HepG2 (cell line): ENCODE data around the gene ZNF629. TPM values are rescaled to one million over a fixed set of nuclear protein-coding genes. Genes with fewer than 3 reads are reported as not detected.

Source experiments
- BRCA1 ChIP-seq: sonication (generic); formaldehyde crosslinking; IDR thresholded peaks from 2 replicates; pipeline ENCODE4 v1.4.0; 2020; ENCODE audit warnings: missing genetic modification reagents
- CEBPG ChIP-seq: IDR thresholded peaks from 2 replicates; pipeline ENCODE4 v1.6.1; 2016
- ELF3 ChIP-seq: IDR thresholded peaks from 2 replicates; pipeline ENCODE4 v1.6.1; 2016; ENCODE audit warnings: missing genetic modification reagents, missing compliant biosample characterization
- FOXK2 ChIP-seq: fragments of 450-650 bp; IDR thresholded peaks from 2 replicates; pipeline ENCODE4 v1.6.1; 2016
- FOXO1 ChIP-seq: sonication (generic); formaldehyde crosslinking; IDR thresholded peaks from 2 replicates; pipeline ENCODE4 v1.4.0; 2020; ENCODE audit warnings: missing genetic modification reagents
- NFAT5 ChIP-seq: sonication (generic); formaldehyde crosslinking; IDR thresholded peaks from 2 replicates; pipeline ENCODE4 v1.4.0; 2020; ENCODE audit warnings: missing genetic modification reagents
- NFATC3 ChIP-seq: sonication (generic); formaldehyde crosslinking; IDR thresholded peaks from 2 replicates; pipeline ENCODE4 v1.5.1; 2020; ENCODE audit warnings: mild to moderate bottlenecking, missing genetic modification reagents
- NRL ChIP-seq: sonication (generic); formaldehyde crosslinking; IDR thresholded peaks from 2 replicates; pipeline ENCODE4 v1.5.0; 2020; ENCODE audit warnings: missing genetic modification reagents, mild to moderate bottlenecking, moderate library complexity, borderline replicate concordance
- PHF8 ChIP-seq: sonication (generic); formaldehyde crosslinking; IDR thresholded peaks from 2 replicates; pipeline ENCODE4 v1.5.0; 2020; ENCODE audit warnings: missing genetic modification reagents
- PITX1 ChIP-seq: sonication (generic); formaldehyde crosslinking; IDR thresholded peaks from 2 replicates; pipeline ENCODE4 v1.5.1; 2020; ENCODE audit warnings: mild to moderate bottlenecking, missing genetic modification reagents
- RNF2 ChIP-seq: fragments of 450-650 bp; conservative IDR thresholded peaks from 2 replicates; pipeline ENCODE4 v1.6.1; 2016; ENCODE audit warnings: low read depth
- SETDB1 ChIP-seq: sonication (generic); formaldehyde crosslinking; IDR thresholded peaks from 2 replicates; pipeline ENCODE4 v1.5.1; 2020; ENCODE audit warnings: missing genetic modification reagents, mild to moderate bottlenecking, borderline replicate concordance
- SNAPC2 ChIP-seq: sonication (generic); formaldehyde crosslinking; IDR thresholded peaks from 2 replicates; pipeline ENCODE4 v1.8.1; 2022; ENCODE audit warnings: mild to moderate bottlenecking, missing genetic modification reagents
- SYNCRIP ChIP-seq: fragments of 200-400 bp; formaldehyde crosslinking; IDR thresholded peaks from 2 replicates; pipeline ENCODE4 v1.6.1; 2018; ENCODE audit warnings: mild to moderate bottlenecking, low read depth, low read length; ENCODE audit not compliant: insufficient read depth
- UBTF ChIP-seq: sonication (generic); formaldehyde crosslinking; IDR thresholded peaks from 2 replicates; pipeline ENCODE4 v1.4.0; 2020; ENCODE audit warnings: mild to moderate bottlenecking, missing genetic modification reagents
- XBP1 ChIP-seq: sonication (generic); formaldehyde crosslinking; IDR thresholded peaks from 2 replicates; pipeline ENCODE4 v1.5.0; 2020; ENCODE audit warnings: missing genetic modification reagents
- ZBTB46 ChIP-seq: sonication (generic); formaldehyde crosslinking; IDR thresholded peaks from 2 replicates; pipeline ENCODE4 v1.4.0; 2020; ENCODE audit warnings: mild to moderate bottlenecking, missing genetic modification reagents, borderline replicate concordance
- ZFAT ChIP-seq: sonication (generic); formaldehyde crosslinking; conservative IDR thresholded peaks from 2 replicates; pipeline ENCODE4 v1.8.1; 2023; ENCODE audit warnings: missing genetic modification reagents, inconsistent platforms
- ZMAT5 ChIP-seq: sonication (generic); formaldehyde crosslinking; IDR thresholded peaks from 2 replicates; pipeline ENCODE4 v1.5.0; 2020; ENCODE audit warnings: mild to moderate bottlenecking, low read depth, missing genetic modification reagents, borderline replicate concordance
- ZNF615 ChIP-seq: sonication (generic); formaldehyde crosslinking; IDR thresholded peaks from 2 replicates; pipeline ENCODE4 v1.5.0; 2020; ENCODE audit warnings: mild to moderate bottlenecking, missing genetic modification reagents, borderline replicate concordance
- ZNF777 ChIP-seq: sonication (generic); formaldehyde crosslinking; IDR thresholded peaks from 2 replicates; pipeline ENCODE4 v1.4.0; 2020; ENCODE audit warnings: missing genetic modification reagents
- ZNF839 ChIP-seq: sonication (generic); formaldehyde crosslinking; IDR thresholded peaks from 2 replicates; pipeline ENCODE4 v1.4.0; 2020; ENCODE audit warnings: missing genetic modification reagents, mild to moderate bottlenecking, borderline replicate concordance
- polyA plus RNA-seq, 8 experiments: library from polyadenylated mRNA; depleted of rRNA in 3 of 8; stranded (reverse) in 7 of 8; unstranded in 1 of 8; fragments of >200 nt; fragmentation: Illumina TruSeq in 4 of 8; extraction: Trizol in 4 of 8; gene quantifications; 2 replicates each; pipeline versions ENCODE4 v1.2.1 to v1.2.3, GENCODE V29; 2011 to 2016; ENCODE audit warnings: low read depth in 4 of 8, missing spikeins in 1 of 8, mixed read lengths in 1 of 8; ENCODE audit not compliant: insufficient read depth in 1 of 8
- total RNA-seq, 5 experiments: library from RNA; depleted of rRNA; stranded (reverse); fragments of >200 nt; fragmentation: Illumina TruSeq; extraction: Trizol; gene quantifications; 2 replicates each; pipeline ENCODE4 v1.2.3, GENCODE V29; 2016; ENCODE audit warnings: low read depth in 1 of 5

Gene ZNF629
- total and polyA plus RNA-seq, 2 of the 13 experiments (the other 11 are each of a cell fraction or from before 2014, with no cell fraction given): 6.1 to 16.5 TPM

- TF ChIP-seq ZNF615 (peak; percentile 76; the same call in 1 of the 2 replicates), RNF2 (no peak), PITX1 (CRISPR knock-in tag) (no peak), CEBPG (CRISPR knock-in tag) (no peak), XBP1 (CRISPR knock-in tag) (no peak), UBTF (CRISPR knock-in tag) (no peak), ZNF777 (CRISPR knock-in tag) (no peak; the same call in 1 of the 2 replicates), SNAPC2 (CRISPR knock-in tag) (no peak), FOXO1 (no peak), SETDB1 (CRISPR knock-in tag) (no peak), PHF8 (CRISPR knock-in tag) (no peak), SYNCRIP (no peak), ZBTB46 (CRISPR knock-in tag) (no peak), NFAT5 (CRISPR knock-in tag) (peak; percentile 36; the same call in 1 of the 2 replicates), ZMAT5 (CRISPR knock-in tag) (no peak), FOXK2 (no peak), ELF3 (CRISPR knock-in tag) (no peak), NRL (CRISPR knock-in tag) (no peak), BRCA1 (CRISPR knock-in tag) (no peak), ZNF839 (CRISPR knock-in tag) (no peak), NFATC3 (CRISPR knock-in tag) (no peak), ZFAT (CRISPR knock-in tag) (no peak)
These were observed 680 bp downstream of the ZNF629 start (continued) for GRCh38 chr16:30786115-30786935.
